ENCODE data around the gene PLA2G7.

PLA2G7 gene

DNA sequence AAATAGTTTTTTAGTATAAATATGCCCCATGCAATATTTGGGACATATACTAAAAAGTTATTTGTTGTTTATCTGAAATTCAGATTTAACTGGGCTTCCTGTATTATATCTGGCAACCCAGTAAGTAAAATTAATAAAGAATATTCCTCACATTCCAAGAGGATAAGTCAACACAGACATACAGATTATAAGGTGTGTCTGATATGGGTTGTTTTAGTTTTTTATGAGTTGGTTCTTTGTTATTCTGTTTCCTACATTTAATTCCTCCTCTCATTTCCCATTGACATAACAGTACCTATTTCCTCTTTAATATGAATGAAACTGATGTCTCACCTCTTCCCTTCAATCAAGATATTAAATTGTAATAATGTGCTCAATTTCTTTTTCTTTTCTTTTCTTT is 1.7 kb upstream of the PLA2G7 start:
- Mint-ChIP-seq H3K27ac (no peak overlapping the region), H3K4me1 (ENCODE audit: low read depth) (peaks cover 1% of the 10 kb centered on the region), H3K4me3 (no peak overlapping the region), H3K9me3 (no peaks in the 10 kb centered on the region), H3K27me3 (ENCODE audit: low read depth) (peaks cover 53% of the 10 kb centered on the region), H3K36me3 (ENCODE audit: low read depth) (no peaks in the 10 kb centered on the region)
- DNase-seq (ENCODE audit: low spot score): no peak

DNA sequence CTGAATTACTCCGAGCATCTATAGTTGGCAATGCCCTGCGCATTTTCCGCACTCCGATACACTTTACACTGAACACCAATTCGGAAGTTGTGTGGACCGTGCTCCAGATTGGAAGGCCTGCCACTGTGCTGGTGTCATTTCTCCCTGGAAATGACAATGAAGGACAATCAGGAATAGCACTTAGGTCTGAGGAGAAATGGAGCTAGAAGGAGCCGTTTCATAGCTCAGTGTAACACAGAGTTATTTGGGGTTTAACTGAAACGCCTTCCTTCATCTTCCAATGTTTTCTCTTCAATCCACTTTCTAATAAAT is 501 bp upstream of the PLA2G7 start:
- peaks cover 1% of the 10 kb centered on the region for H3K4me1 Mint-ChIP-seq (ENCODE audit: low read depth)
- no peak for DNase-seq (ENCODE audit: low spot score)
- peaks cover 61% of the 10 kb centered on the region for H3K27me3 Mint-ChIP-seq (ENCODE audit: low read depth)
- H3K27ac Mint-ChIP-seq: no peak overlapping the region
- no peaks in the 10 kb centered on the region for H3K36me3 Mint-ChIP-seq (ENCODE audit: low read depth)
- no peaks in the 10 kb centered on the region for H3K9me3 Mint-ChIP-seq
- no peak overlapping the region for H3K4me3 Mint-ChIP-seq

- Mint-ChIP-seq H3K27ac (no peak overlapping the region), H3K27me3 (ENCODE audit: low read depth) (peaks cover 58% of the 10 kb centered on the region), H3K9me3 (no peaks in the 10 kb centered on the region), H3K36me3 (ENCODE audit: low read depth) (no peaks in the 10 kb centered on the region), H3K4me3 (no peak overlapping the region), H3K4me1 (ENCODE audit: low read depth) (peaks cover 1% of the 10 kb centered on the region)
- no peak for DNase-seq (ENCODE audit: low spot score)
Measured at GRCh38 chr6:46733341-46733801, 1.8 kb downstream of the PLA2G7 start.

DNA sequence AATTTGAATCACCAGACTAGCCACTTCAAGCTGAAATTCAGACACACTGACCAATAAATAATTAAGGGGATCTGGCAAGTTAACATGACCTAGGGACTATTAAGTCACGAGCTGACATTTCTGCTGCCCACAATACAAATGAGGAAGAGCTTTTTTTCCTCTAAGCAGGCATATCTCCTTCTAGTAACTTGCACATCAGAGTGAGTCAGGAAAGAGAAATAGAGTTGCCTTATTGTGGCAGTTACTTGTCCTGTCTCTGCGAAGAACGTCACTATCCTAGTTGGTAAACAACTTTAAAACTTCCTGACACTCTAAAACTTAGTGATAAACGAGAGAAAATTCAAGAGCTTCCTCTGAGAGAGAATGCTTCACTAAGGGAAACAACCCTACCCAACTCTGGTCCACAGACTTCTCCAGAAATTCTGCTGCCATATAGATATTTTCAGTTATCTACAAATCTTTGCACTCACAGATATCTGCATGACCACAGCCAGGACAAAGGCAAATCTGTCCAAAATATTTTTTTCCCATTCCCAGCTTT is 4.2 kb downstream of the PLA2G7 start:
- peaks cover 44% of the 10 kb centered on the region for H3K27me3 Mint-ChIP-seq (ENCODE audit: low read depth)
- no peaks in the 10 kb centered on the region for H3K36me3 Mint-ChIP-seq (ENCODE audit: low read depth)
- no peak overlapping the region for H3K27ac Mint-ChIP-seq
- no peaks in the 10 kb centered on the region for H3K9me3 Mint-ChIP-seq
- H3K4me1 Mint-ChIP-seq (ENCODE audit: low read depth): peaks cover 1% of the 10 kb centered on the region
- DNase-seq (ENCODE audit: low spot score): no peak
- H3K4me3 Mint-ChIP-seq: no peak overlapping the region

DNA sequence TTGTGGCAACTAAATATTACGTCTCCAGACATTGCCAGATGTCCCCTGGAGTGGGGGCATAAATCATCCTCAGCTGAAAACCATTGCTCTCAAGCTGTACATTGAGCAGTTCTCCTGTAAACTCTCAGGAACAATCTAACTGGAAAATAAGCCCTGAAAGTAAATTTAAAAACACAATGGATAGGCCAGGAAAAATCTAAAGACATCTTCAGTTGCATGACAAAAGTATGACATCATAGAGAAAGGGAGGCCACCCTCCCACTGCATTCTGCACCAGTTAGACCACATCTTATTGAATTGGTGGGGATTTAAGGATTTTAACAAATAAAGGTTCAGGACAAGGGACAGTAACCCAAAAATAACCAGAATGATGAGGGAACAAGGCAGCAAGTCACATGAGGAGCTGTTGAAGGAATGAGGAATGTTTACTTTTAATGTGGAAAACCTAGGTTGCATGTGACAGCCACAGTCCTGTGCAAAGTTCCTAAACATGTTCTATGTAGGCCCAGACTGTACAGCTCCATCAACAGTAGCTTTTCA is 5.3 kb downstream of the PLA2G7 start:
- Mint-ChIP-seq H3K4me3 (no peak overlapping the region), H3K9me3 (no peaks in the 10 kb centered on the region), H3K27ac (no peak overlapping the region), H3K27me3 (ENCODE audit: low read depth) (peaks cover 37% of the 10 kb centered on the region), H3K4me1 (ENCODE audit: low read depth) (peaks cover 1% of the 10 kb centered on the region), H3K36me3 (ENCODE audit: low read depth) (no peaks in the 10 kb centered on the region)
- no peak for DNase-seq (ENCODE audit: low spot score)

- no peak for DNase-seq (ENCODE audit: low spot score)
- H3K4me3 Mint-ChIP-seq: no peak overlapping the region
- no peak overlapping the region for H3K27ac Mint-ChIP-seq
- H3K4me1 Mint-ChIP-seq (ENCODE audit: low read depth): no peaks in the 10 kb centered on the region
- no peaks in the 10 kb centered on the region for H3K36me3 Mint-ChIP-seq (ENCODE audit: low read depth)
- H3K27me3 Mint-ChIP-seq (ENCODE audit: low read depth): peaks cover 2% of the 10 kb centered on the region
- no peaks in the 10 kb centered on the region for H3K9me3 Mint-ChIP-seq
Measured at GRCh38 chr6:46720401-46720800, 14.8 kb downstream of the PLA2G7 start.

GRCh38 chr6:46719099-46719498 is 16.1 kb downstream of the PLA2G7 start:
- Mint-ChIP-seq H3K27ac (no peak overlapping the region), H3K9me3 (no peaks in the 10 kb centered on the region), H3K27me3 (ENCODE audit: low read depth) (peaks cover 2% of the 10 kb centered on the region), H3K4me3 (no peak overlapping the region), H3K4me1 (ENCODE audit: low read depth) (no peaks in the 10 kb centered on the region), H3K36me3 (ENCODE audit: low read depth) (no peaks in the 10 kb centered on the region)
- DNase-seq (ENCODE audit: low spot score): no peak

- no peak overlapping the region for H3K27ac Mint-ChIP-seq
- H3K9me3 Mint-ChIP-seq: no peaks in the 10 kb centered on the region
- no peaks in the 10 kb centered on the region for H3K4me1 Mint-ChIP-seq (ENCODE audit: low read depth)
- no peaks in the 10 kb centered on the region for H3K36me3 Mint-ChIP-seq (ENCODE audit: low read depth)
- H3K4me3 Mint-ChIP-seq: no peak overlapping the region
- H3K27me3 Mint-ChIP-seq (ENCODE audit: low read depth): peaks cover 7% of the 10 kb centered on the region
- DNase-seq (ENCODE audit: low spot score): no peak
Measured at GRCh38 chr6:46715141-46715540, 20.0 kb downstream of the PLA2G7 start.

DNA sequence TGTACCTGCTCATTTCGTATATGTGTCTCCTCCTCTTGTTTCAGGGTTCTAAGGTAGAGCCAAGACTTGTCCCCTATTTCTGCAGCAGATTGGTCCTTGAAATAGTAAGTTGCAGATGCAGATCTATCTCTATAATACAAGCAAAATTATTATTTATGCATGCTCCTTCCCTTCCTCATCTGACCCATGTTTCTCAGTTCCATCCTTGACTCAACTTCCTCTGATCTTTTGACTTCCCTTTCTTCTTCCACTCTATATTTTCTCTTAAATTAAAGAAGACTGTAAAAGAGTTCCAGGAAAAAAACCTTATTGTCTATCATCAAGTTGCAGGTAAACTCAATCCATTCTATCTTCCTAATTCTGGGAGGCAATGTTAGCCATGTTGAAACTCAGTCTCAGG is 23.7 kb downstream of the PLA2G7 start:
- H3K9me3 Mint-ChIP-seq: no peaks in the 10 kb centered on the region
- no peak overlapping the region for H3K4me3 Mint-ChIP-seq
- H3K4me1 Mint-ChIP-seq (ENCODE audit: low read depth): no peaks in the 10 kb centered on the region
- peaks cover 12% of the 10 kb centered on the region for H3K27me3 Mint-ChIP-seq (ENCODE audit: low read depth)
- H3K27ac Mint-ChIP-seq: no peak overlapping the region
- no peaks in the 10 kb centered on the region for H3K36me3 Mint-ChIP-seq (ENCODE audit: low read depth)
- no peak for DNase-seq (ENCODE audit: low spot score)

DNA sequence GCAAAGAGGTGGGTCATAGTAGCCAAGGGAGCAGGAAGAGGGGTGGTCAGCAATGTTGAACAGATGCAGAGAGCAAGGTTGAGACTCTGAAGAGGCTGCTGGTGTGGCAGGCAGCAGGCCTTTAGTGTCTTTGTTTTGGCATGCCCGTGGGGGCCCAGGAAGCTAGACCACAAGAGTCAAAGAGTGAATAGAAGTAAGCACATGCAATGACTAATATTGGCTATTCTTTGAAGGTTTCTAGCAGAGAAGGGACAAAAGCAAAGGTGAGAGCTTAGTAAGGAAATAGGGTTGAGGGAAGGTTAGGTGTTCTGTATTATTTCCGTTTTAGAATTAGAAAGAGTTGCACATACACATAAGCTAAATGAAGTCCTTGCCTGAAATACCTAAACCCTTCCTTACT is 28.7 kb downstream of the PLA2G7 start:
- no peaks in the 10 kb centered on the region for H3K36me3 Mint-ChIP-seq (ENCODE audit: low read depth)
- no peak overlapping the region for H3K27ac Mint-ChIP-seq
- H3K27me3 Mint-ChIP-seq (ENCODE audit: low read depth): peaks cover 29% of the 10 kb centered on the region
- H3K9me3 Mint-ChIP-seq: no peaks in the 10 kb centered on the region
- H3K4me1 Mint-ChIP-seq (ENCODE audit: low read depth): no peaks in the 10 kb centered on the region
- H3K4me3 Mint-ChIP-seq: no peak overlapping the region
- no peak for DNase-seq (ENCODE audit: low spot score)

DNA sequence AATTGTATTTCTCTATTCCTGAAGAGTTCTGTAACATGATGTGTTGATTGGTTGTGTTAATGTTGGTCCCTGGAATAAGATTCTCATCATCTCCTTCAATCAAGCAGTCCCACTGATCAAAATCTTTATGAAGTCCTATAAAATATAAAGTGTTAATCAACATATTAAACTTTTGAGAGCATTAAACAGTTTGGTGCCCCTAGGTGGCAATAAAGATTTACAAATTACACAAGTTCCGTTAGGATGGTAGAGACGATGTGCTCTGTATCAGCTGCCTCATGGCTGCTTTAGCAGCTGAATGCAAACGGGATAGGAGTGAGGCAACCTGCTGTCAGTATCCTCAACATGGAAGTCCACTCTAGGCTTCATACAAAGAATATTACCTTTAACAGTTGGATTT is 30.6 kb downstream of the PLA2G7 start:
- H3K27ac Mint-ChIP-seq: no peak overlapping the region
- H3K27me3 Mint-ChIP-seq (ENCODE audit: low read depth): peaks cover 23% of the 10 kb centered on the region
- DNase-seq (ENCODE audit: low spot score): no peak
- no peaks in the 10 kb centered on the region for H3K36me3 Mint-ChIP-seq (ENCODE audit: low read depth)
- H3K4me3 Mint-ChIP-seq: no peak overlapping the region
- no peaks in the 10 kb centered on the region for H3K9me3 Mint-ChIP-seq
- no peaks in the 10 kb centered on the region for H3K4me1 Mint-ChIP-seq (ENCODE audit: low read depth)

DNA sequence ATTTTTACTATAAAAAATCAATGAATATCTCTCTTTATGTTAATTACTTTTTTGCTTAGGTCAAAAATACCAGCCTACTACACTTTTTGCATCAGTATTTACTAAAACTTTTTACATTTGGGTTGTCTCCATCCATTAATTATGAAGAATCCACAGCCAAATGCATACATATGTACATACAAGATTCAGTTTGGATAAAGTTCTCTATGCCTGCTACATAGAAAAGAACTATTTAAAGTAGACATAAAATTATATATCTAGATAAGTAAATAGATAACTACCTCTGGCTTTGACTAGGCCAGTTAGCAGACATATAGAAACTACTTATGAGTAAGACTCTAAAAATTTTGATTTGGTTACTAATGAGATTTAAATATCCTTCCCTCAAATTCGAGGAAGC is 35.2 kb downstream of the PLA2G7 start:
- Mint-ChIP-seq H3K27ac (no peak overlapping the region), H3K36me3 (ENCODE audit: low read depth) (no peaks in the 10 kb centered on the region), H3K9me3 (no peaks in the 10 kb centered on the region), H3K4me1 (ENCODE audit: low read depth) (peaks cover 2% of the 10 kb centered on the region), H3K27me3 (ENCODE audit: low read depth) (peaks cover 27% of the 10 kb centered on the region), H3K4me3 (no peak overlapping the region)
- DNase-seq (ENCODE audit: low spot score): no peak

GRCh38 chr6:46690911-46691451 is 44.2 kb downstream of the PLA2G7 start:
- H3K4me1 Mint-ChIP-seq (ENCODE audit: low read depth): no peaks in the 10 kb centered on the region
- H3K27ac Mint-ChIP-seq: no peak overlapping the region
- H3K4me3 Mint-ChIP-seq: no peak overlapping the region
- H3K9me3 Mint-ChIP-seq: no peaks in the 10 kb centered on the region
- no peak for DNase-seq (ENCODE audit: low spot score)
- peaks cover 20% of the 10 kb centered on the region for H3K27me3 Mint-ChIP-seq (ENCODE audit: low read depth)
- no peaks in the 10 kb centered on the region for H3K36me3 Mint-ChIP-seq (ENCODE audit: low read depth)

DNA sequence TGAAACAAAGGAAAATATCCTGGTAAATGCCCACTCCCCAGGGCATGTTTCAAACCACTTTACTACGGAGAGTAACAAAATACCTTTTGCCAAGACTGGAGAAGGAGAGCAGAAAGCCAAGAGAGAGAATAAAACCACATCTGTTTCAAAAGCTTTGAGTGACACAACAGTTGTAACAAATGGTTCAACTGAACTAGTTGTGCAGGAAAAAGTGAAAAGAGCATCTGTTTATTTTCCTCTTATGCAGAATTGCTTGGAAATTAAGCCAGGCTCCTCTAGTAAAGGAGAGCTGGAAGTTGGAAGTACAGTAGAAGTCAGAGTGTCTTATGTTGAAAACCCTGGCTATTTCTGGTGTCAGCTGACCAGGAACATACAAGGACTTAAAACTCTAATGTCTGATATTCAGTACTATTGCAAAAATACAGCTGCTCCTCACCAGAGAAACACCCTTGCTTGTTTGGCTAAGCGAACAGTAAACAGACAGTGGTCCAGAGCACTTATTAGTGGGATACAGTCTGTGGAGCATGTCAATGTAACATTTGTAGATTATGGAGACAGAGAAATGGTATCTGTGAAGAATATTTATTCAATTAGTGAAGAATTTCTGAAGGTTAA is 44.9 kb downstream of the PLA2G7 start:
- H3K27me3 Mint-ChIP-seq (ENCODE audit: low read depth): peaks cover 14% of the 10 kb centered on the region
- no peaks in the 10 kb centered on the region for H3K9me3 Mint-ChIP-seq
- no peak overlapping the region for H3K4me3 Mint-ChIP-seq
- no peaks in the 10 kb centered on the region for H3K36me3 Mint-ChIP-seq (ENCODE audit: low read depth)
- no peak overlapping the region for H3K27ac Mint-ChIP-seq
- H3K4me1 Mint-ChIP-seq (ENCODE audit: low read depth): no peaks in the 10 kb centered on the region
- no peak for DNase-seq (ENCODE audit: low spot score)

- H3K9me3 Mint-ChIP-seq: no peaks in the 10 kb centered on the region
- peaks cover 14% of the 10 kb centered on the region for H3K27me3 Mint-ChIP-seq (ENCODE audit: low read depth)
- no peak overlapping the region for H3K27ac Mint-ChIP-seq
- H3K4me3 Mint-ChIP-seq: no peak overlapping the region
- DNase-seq (ENCODE audit: low spot score): no peak
- no peaks in the 10 kb centered on the region for H3K4me1 Mint-ChIP-seq (ENCODE audit: low read depth)
- no peaks in the 10 kb centered on the region for H3K36me3 Mint-ChIP-seq (ENCODE audit: low read depth)
Measured at GRCh38 chr6:46689657-46690056, 45.5 kb downstream of the PLA2G7 start.

Data from T-helper 2 cell treated with Interferon-gamma antibody and Interleukin-4, amounts not matched to agents 5 μg/mL and 100 μg/mL, for 36 hours (primary cell).